SK-N-SH (cell line): Measurements from ENCODE around the gene CREB3L1. TPM values are rescaled to one million over a fixed set of nuclear protein-coding genes. Genes with fewer than 3 reads are reported as not detected.

Experiments
- CTCF ChIA-PET: fragments of 300-600, 350-600 bp; formaldehyde crosslinking; extraction: SDS; loops from one replicate; lab custom pipeline; 2021; lab: Yijun Ruan, JAX
- POLR2A ChIA-PET: fragments of 350-600 bp; sonication (Branson Sonifier 250); formaldehyde crosslinking; extraction: SDS; loops from one replicate; lab custom pipeline; 2020; ENCODE audit warnings: antibody characterized with exemption, inconsistent platforms; lab: Yijun Ruan, JAX
- DNase-seq: peaks from one replicate; pipeline ENCODE4 v3.0.0; 2012
- H2AFZ ChIP-seq: fragments of 200-600 bp; sonication (generic); 2 replicates; pipeline ENCODE4 v1.8.1; 2016; ENCODE audit warnings: antibody characterized with exemption, mild to moderate bottlenecking, low read depth
- H3F3A ChIP-seq: fragments of 200-600 bp; sonication (generic); replicated peaks from 2 replicates; pipeline ENCODE3; 2016; ENCODE audit warnings: antibody characterized with exemption, mild to moderate bottlenecking; ENCODE audit not compliant: insufficient read depth
- H3K27ac ChIP-seq, 2 experiments: fragments of 200-500 bp in 1 of 2; fragments of 200-600 bp in 1 of 2; sonication (Bioruptor generic) in 1 of 2; sonication (generic), shearing (Covaris generic) in 1 of 2; 2 replicates each; pipeline versions ENCODE4 v1.5.1 to v1.6.1; 2014 to 2016; ENCODE audit warnings: low read depth in 2 of 2, inconsistent platforms in 1 of 2, low read length in 1 of 2, mild to moderate bottlenecking in 1 of 2, mixed read lengths in 1 of 2
- H3K27me3 ChIP-seq: fragments of 200-600 bp; sonication (generic), shearing (Covaris generic); 2 replicates; pipeline ENCODE4 v1.6.1; 2016; ENCODE audit warnings: mixed run types; ENCODE audit not compliant: insufficient read depth
- H3K36me3 ChIP-seq, 2 experiments: fragments of 200-500 bp in 1 of 2; fragments of 200-600 bp in 1 of 2; sonication (Bioruptor generic) in 1 of 2; sonication (generic) in 1 of 2; replicated peaks in 1 of 2; 2 replicates each; pipeline versions ENCODE3 to v1.5.1; 2014 to 2016; ENCODE audit warnings: low read length in 1 of 2, mild to moderate bottlenecking in 1 of 2; ENCODE audit not compliant: insufficient read depth in 2 of 2, control insufficient read depth in 1 of 2
- H3K4me1 ChIP-seq, 2 experiments: fragments of 200-500 bp in 1 of 2; fragments of 200-600 bp in 1 of 2; sonication (Bioruptor generic) in 1 of 2; sonication (generic), shearing (Covaris generic) in 1 of 2; 2 replicates each; pipeline versions ENCODE4 v1.5.1 to v1.6.1; 2014 to 2016; ENCODE audit warnings: low read depth in 1 of 2, low read length in 1 of 2, mixed run types in 1 of 2; ENCODE audit not compliant: insufficient read depth in 2 of 2, control insufficient read depth in 1 of 2
- H3K4me2 ChIP-seq: fragments of 200-600 bp; sonication (generic), shearing (Covaris generic); 2 replicates; pipeline ENCODE4 v1.6.1; 2017; ENCODE audit warnings: mixed run types
- H3K4me3 ChIP-seq, 2 experiments: fragments of 200-500 bp in 1 of 2; fragments of 200-600 bp in 1 of 2; sonication (Bioruptor generic) in 1 of 2; sonication (generic), shearing (Covaris generic) in 1 of 2; 2 replicates each; pipeline versions ENCODE4 v1.5.1 to v1.8.1; 2014 to 2016; ENCODE audit warnings: low read depth in 2 of 2, inconsistent platforms in 1 of 2, low read length in 1 of 2, mild to moderate bottlenecking in 1 of 2, mixed read lengths in 1 of 2, moderate library complexity in 1 of 2
- H3K79me2 ChIP-seq: fragments of 200-600 bp; sonication (generic); 2 replicates; pipeline ENCODE4 v1.8.1; 2017; ENCODE audit warnings: mild to moderate bottlenecking; ENCODE audit not compliant: insufficient read depth
- H3K9ac ChIP-seq: fragments of 200-600 bp; sonication (generic); 2 replicates; pipeline ENCODE4 v1.6.1; 2017; ENCODE audit warnings: mixed run types
- H3K9me2 ChIP-seq: fragments of 200-600 bp; sonication (generic); 2 replicates; pipeline ENCODE4 v1.6.1; 2017; ENCODE audit warnings: mixed run types
- H3K9me3 ChIP-seq: fragments of 200-600 bp; sonication (generic); 2 replicates; pipeline ENCODE4 v1.6.1; 2017; ENCODE audit warnings: mixed run types, mild to moderate bottlenecking, moderate library complexity
- H4K20me1 ChIP-seq: fragments of 200-600 bp; sonication (generic); 2 replicates; pipeline ENCODE4 v1.6.1; 2017; ENCODE audit warnings: mild to moderate bottlenecking, mixed run types; ENCODE audit not compliant: insufficient read depth
- EP300 ChIP-seq, 2 experiments: IDR thresholded peaks; 2 replicates each; pipeline versions ENCODE4 v1.4.0 to v1.6.1; 2012; ENCODE audit warnings: borderline replicate concordance in 1 of 2, low read depth in 1 of 2, low read length in 1 of 2
- FOSL2 ChIP-seq: IDR thresholded peaks from 2 replicates; pipeline ENCODE4 v1.4.0; 2012; ENCODE audit warnings: low read depth, mild to moderate bottlenecking, moderate library complexity, borderline replicate concordance
- GABPA ChIP-seq: IDR thresholded peaks from 2 replicates; pipeline ENCODE4 v1.4.0; 2012; ENCODE audit warnings: low read depth, mild to moderate bottlenecking
- IRF3 ChIP-seq: fragments of 150-350 bp; IDR thresholded peaks from 2 replicates; pipeline ENCODE4 v1.6.1; 2016; ENCODE audit warnings: mild to moderate bottlenecking, low read depth, low read length
- JUND ChIP-seq: IDR thresholded peaks from 2 replicates; pipeline ENCODE4 v1.4.0; 2012
- NFIC ChIP-seq: IDR thresholded peaks from 2 replicates; pipeline ENCODE4 v1.4.0; 2012; ENCODE audit warnings: borderline replicate concordance
- PBX3 ChIP-seq: IDR thresholded peaks from 2 replicates; pipeline ENCODE4; 2012
- POLR2AphosphoS5 ChIP-seq: IDR thresholded peaks from 2 replicates; pipeline ENCODE4 v1.6.1; 2012; ENCODE audit warnings: low read depth, low read length
- RAD21 ChIP-seq: IDR thresholded peaks from 2 replicates; pipeline ENCODE4 v1.6.1; 2012; ENCODE audit warnings: mild to moderate bottlenecking, low read length
- RCOR1 ChIP-seq: fragments of 150-350 bp; IDR thresholded peaks from 2 replicates; pipeline ENCODE4 v1.6.1; 2017; ENCODE audit warnings: antibody characterized with exemption, low read length
- TCF12 ChIP-seq: IDR thresholded peaks from 2 replicates; pipeline ENCODE4 v1.4.0; 2012
- TEAD4 ChIP-seq: IDR thresholded peaks from 2 replicates; pipeline ENCODE4 v1.4.0; 2012; ENCODE audit warnings: mild to moderate bottlenecking, borderline replicate concordance; ENCODE audit not compliant: insufficient read depth
- USF1 ChIP-seq: IDR thresholded peaks from 2 replicates; pipeline ENCODE4 v1.4.0; 2012; ENCODE audit warnings: low read depth, borderline replicate concordance
- WGBS: methylation state at CpG from one replicate; pipeline ENCODE4 v1.1.6; 2017; ENCODE audit warnings: low lambda C conversion rate; 5-methylcytosine and 5-hydroxymethylcytosine counted together
- polyA plus RNA-seq, 3 experiments: library from polyadenylated mRNA; depleted of rRNA; stranded (reverse); fragments of >200 nt; gene quantifications; 2 replicates each; pipeline ENCODE4 v1.2.3, GENCODE V29; 2012

Gene CREB3L1
- polyA plus RNA-seq, 1 of the 3 experiments (the other 2 are of a cell fraction) = 14.0 TPM

GRCh38 chr11:46290598-46291309 lies 13.3 kb downstream of the CREB3L1 start:
- POLR2A ChIA-PET = no interaction called here

GRCh38 chr11:46291441-46292150 lies 14.1 kb downstream of the CREB3L1 start:
- POLR2A ChIA-PET = no interaction called here
- Histone ChIP-seq H3K9ac (peak overlapping the region; percentile 24; the same call in 1 of the 2 replicates), H3K27ac (peak overlapping the region; percentile 53 to 95; a peak in 3 of 4 replicates), H3K27me3 (no peaks in the 10 kb centered on the region), H4K20me1 (0 out of 2 replicates have a peak, but pooled peaks cover 6% of the 10 kb centered on the region), H3K79me2 (peaks cover 86% of the 10 kb centered on the region), H3K9me2 (no peaks in the 10 kb centered on the region), H3K4me2 (peak overlapping the region; percentile 72), H3K36me3 (peaks cover 0 to 10% of the 10 kb centered on the region in 2 experiments), H3K4me3 (0 out of 4 replicates have a peak overlapping the region, but pooled peaks of 1 of the 2 experiments have one; percentile 9), H2AFZ (no peak overlapping the region), H3K9me3 (no peaks in the 10 kb centered on the region), H3K4me1 (peaks cover 24 to 67% of the 10 kb centered on the region in 2 experiments), H3F3A (peaks cover 60% of the 10 kb centered on the region)
- CTCF ChIA-PET = interaction anchor here (0.9 to 3.7 kb wide), 2 partner anchors 14 to 52 kb away, joined by 5 to 27 read pairs; partner anchors contain the start of gene CREB3L1
- WGBS = 45% methylated on average over 10 of the region's 10 CpGs
- TF ChIP-seq USF1 (no peak), TCF12 (peak; percentile 52), RCOR1 (no peak), FOSL2 (peak; percentile 68; the same call in 1 of the 2 replicates), EP300 (IDR thresholded peaks at IDR 0.05; ENCODE audit: borderline replicate concordance in 1 of 2, low read depth in 1 of 2, low read length in 1 of 2) (0 out of 4 replicates have a peak, but pooled peaks of 1 of the 2 experiments have one; percentile 38), JUND (peak; percentile 60)
- no peak for DNase-seq

More at GRCh38 chr11:46290598-46291309, 13.3 kb downstream of the CREB3L1 start:
- Histone ChIP-seq H3F3A (peaks cover 57% of the 10 kb centered on the region), H3K79me2 (peaks cover 86% of the 10 kb centered on the region), H3K9me3 (no peaks in the 10 kb centered on the region), H2AFZ (no peak overlapping the region), H3K36me3 (peaks cover 0 to 10% of the 10 kb centered on the region in 2 experiments), H3K4me2 (peak overlapping the region; percentile 72), H3K27me3 (no peaks in the 10 kb centered on the region), H4K20me1 (peaks cover 10% of the 10 kb centered on the region; the same call in 1 of the 2 replicates), H3K9ac (peak overlapping the region; percentile 24; the same call in 1 of the 2 replicates), H3K4me1 (peaks cover 17 to 58% of the 10 kb centered on the region in 2 experiments), H3K9me2 (no peaks in the 10 kb centered on the region), H3K27ac (peak overlapping the region; percentile 53 to 95; a peak in 3 of 4 replicates), H3K4me3 (0 out of 4 replicates have a peak overlapping the region, but pooled peaks of 1 of the 2 experiments have one; percentile 9)
- CTCF ChIA-PET = interaction anchor here (1.4 to 3.7 kb wide), 6 partner anchors 9 to 168 kb away, joined by 3 to 27 read pairs (median 4); no protein-coding TSS in a partner anchor
- no peak for TF ChIP-seq PBX3
- TF ChIP-seq RAD21 = no peak
- TF ChIP-seq GABPA = no peak
- TF ChIP-seq IRF3 = no peak
- no peak for TF ChIP-seq EP300 (IDR thresholded peaks at IDR 0.05; ENCODE audit: borderline replicate concordance in 1 of 2, low read depth in 1 of 2, low read length in 1 of 2)
- TF ChIP-seq NFIC = peak; percentile 71
- no peak; the same call in 1 of the 2 replicates for TF ChIP-seq POLR2AphosphoS5
- no peak for TF ChIP-seq RCOR1
- TF ChIP-seq TCF12 = peak; percentile 70; the same call in 1 of the 2 replicates
- TF ChIP-seq JUND = no peak
- TF ChIP-seq TEAD4 = no peak
- WGBS = 46% methylated on average over 4 of the region's 6 CpGs
- DNase-seq = peak; percentile 57
